Dedifferentiated amniotic fluid mesenchymal stem cell (primary cell): ENCODE measurements around the gene GNG7.
"Not testable (repeated sequence)": the region's sequence is repeated elsewhere in the genome, so short reads cannot be mapped to it uniquely, and the experiment has no call there.

Experiments
- DNase-seq: peaks from one replicate; pipeline ENCODE4 v3.0.0-alpha.2; 2016; ENCODE audit errors: extremely low spot score

The GNG7 gene

DNA sequence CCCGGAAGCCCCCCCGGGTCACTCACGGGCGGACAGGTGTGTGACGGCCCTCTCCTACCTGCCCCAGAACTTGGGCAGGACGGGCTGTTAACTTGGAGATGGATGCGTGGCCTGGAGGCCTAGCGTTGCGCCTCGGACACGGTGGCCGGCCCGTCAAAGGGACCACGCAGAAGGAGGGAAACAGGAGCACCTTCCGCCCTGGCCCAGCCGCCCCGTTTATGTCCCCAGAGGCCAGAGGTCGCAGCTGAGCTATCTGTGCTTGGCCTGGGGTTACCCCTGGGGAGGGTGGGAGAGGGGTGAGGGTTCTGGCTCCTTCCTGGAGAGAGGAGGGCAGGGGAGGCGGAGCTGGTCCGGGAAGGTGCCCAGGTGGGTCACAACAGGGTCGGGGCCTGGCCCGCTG lies 190.9 kb downstream of the GNG7 start:
- DNase-seq: no peak

GRCh38 chr19:2509096-2509495 lies 193.4 kb downstream of the GNG7 start:
- no peak for DNase-seq

DNA sequence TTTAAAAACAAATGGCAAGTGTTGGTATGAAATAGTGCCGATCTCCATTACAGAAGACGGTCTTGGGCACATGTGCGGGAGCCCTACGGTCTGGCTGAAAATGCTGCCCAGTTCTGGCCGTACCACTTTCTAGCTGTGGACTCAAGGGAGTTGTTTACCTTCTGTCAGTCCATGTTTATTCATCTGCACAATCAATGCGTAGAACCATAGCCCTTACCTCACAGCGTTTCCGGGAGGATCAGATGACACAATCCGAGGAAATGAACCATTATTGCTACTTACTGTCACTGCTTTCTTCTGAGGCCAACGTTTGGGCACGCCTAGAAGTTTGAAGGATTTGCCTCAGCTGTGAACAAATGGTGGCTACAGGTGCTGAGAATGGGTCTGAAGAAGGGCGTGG lies 195.4 kb downstream of the GNG7 start:
- peak; percentile 47 for DNase-seq

DNA sequence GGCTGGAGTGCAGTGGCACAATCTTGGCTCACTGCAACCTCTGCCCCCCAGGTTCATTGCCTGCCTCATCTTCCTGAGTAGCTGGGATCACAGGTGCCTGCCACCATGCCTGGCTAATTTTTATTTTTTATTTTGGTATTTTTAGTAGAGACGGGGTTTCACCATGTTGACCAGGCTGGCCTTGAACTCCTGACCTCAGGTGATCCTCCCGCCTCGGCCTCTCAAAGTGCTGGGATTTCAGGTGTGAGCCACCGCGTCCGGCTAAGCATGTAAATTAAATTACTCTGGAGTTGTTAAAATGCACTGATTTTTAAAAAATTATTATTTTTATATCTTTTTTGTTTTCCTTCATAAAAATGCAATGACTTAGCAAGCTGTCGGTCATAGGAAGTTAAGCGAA lies 195.8 kb downstream of the GNG7 start:
- not testable (repeated sequence) for DNase-seq

- peak; percentile 80 for DNase-seq
Measured at GRCh38 chr19:2503521-2504109, 198.9 kb downstream of the GNG7 start.

GRCh38 chr19:2500841-2501261 lies 201.6 kb downstream of the GNG7 start:
- DNase-seq: no peak

GRCh38 chr19:2500156-2500555 lies 202.3 kb downstream of the GNG7 start:
- no peak for DNase-seq

GRCh38 chr19:2497186-2497585 lies 205.3 kb downstream of the GNG7 start:
- no peak for DNase-seq

DNA sequence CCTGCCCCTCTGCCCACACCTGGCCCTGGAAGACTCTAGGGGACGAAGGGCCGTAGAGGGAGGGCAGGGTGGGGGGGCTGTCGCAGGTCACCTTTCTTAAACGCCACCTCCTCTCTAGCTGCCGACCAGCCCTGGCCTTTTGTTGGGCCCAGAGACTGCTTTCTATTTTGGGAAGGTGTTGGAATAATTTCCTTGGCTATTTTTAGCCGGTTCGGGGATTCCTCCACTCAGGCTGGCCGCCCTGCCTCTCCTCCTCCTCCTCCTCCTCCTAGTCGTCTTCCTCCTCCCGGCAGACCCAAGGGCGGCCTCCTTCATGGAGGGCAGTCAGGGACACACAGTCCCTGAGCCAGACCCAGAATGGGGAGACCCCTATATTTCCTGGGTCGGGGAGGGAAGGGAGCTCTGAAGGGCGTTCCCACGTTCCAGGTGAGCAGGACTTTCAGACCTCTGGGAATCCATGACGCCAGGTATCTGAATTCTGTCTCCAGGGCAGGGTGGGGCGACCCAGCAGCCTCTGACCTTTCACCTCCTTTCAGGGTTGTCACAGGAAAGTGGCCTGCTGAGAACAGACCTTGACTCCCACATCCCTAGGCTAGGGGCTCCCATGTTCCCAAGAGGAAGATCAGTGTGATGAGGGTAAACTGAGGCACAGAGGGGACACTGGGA lies 206.7 kb downstream of the GNG7 start:
- no peak for DNase-seq

GRCh38 chr19:2495130-2495641 lies 207.3 kb downstream of the GNG7 start:
- peak; percentile 81 for DNase-seq

DNA sequence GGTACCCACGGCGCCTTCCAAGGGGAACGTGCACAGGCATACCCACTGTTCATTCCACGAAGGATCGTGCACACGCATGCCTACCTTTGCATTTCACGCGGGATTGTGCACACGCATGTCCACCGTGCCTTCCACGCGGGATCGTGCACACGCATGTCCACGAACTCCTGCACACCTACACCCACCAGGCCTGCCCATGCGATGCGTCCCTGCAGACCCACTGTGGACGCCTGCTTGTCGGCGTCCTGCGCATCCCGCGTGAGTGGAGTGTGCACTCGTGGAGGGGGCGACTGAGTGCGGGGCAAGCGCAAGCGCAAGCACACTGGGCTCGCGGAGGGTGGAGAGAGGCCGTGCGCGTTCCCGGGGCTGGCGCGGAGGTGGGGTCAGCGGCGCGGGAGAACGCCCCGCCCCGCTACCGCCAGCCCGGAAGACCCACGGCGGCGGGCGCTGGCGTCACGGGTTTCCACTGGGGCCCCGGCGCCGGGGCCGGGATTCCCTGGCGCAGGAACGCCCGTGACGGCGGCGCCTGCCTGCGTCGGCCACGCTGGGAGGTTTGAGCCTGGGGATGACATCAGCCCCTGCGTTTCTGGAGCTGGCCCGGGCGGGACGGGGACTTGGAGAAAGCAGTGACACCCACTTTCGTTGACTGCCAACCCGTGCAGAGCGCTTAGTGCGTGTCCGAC lies 207.9 kb downstream of the GNG7 start:
- peak; percentile 76 for DNase-seq

- no peak for DNase-seq
Measured at GRCh38 chr19:2494084-2494446, 208.4 kb downstream of the GNG7 start.

- not testable (repeated sequence) for DNase-seq
Measured at GRCh38 chr19:2493448-2493847, 209.0 kb downstream of the GNG7 start.

DNA sequence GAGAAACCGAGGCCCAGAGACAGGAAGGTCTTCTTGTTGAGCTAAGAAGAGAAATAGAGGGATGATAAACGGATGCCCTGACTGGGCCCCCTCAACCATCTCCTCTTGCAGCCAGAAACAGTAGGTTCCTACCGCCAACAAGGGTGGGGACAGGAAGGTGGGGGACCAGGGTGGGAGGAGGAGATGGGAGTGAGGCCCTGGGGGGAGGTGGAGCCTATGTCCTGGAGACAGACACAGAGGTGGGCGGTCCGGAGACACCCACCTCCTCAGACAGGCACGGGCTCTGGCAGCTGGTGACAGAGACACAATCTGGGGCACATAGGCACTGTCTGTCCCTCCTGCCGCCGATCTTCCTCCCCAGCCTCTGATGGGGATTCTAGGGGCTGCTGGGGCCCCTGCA lies 209.6 kb downstream of the GNG7 start:
- DNase-seq: no peak

GRCh38 chr19:2491130-2491801 lies 211.2 kb downstream of the GNG7 start:
- DNase-seq: peak; percentile 69

DNA sequence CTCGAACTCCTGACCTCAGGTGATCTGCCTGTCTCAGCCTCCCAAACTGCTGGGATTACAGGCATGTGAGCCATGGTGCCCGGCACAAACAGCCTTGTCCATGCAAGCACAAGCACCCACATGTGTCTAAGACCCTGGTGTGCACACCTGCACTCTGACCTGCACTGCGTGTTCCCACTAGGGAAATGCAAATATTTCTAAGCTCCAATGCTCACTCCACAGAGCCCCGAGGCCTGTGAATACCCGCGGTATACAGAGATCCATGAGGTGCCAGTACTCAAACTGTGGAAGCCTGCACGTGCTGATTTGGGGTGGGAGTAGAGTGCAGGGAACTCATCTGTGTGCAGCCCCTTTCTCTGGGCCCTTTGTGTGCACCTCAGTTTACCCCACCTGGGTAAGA lies 211.8 kb downstream of the GNG7 start:
- no peak for DNase-seq

DNA sequence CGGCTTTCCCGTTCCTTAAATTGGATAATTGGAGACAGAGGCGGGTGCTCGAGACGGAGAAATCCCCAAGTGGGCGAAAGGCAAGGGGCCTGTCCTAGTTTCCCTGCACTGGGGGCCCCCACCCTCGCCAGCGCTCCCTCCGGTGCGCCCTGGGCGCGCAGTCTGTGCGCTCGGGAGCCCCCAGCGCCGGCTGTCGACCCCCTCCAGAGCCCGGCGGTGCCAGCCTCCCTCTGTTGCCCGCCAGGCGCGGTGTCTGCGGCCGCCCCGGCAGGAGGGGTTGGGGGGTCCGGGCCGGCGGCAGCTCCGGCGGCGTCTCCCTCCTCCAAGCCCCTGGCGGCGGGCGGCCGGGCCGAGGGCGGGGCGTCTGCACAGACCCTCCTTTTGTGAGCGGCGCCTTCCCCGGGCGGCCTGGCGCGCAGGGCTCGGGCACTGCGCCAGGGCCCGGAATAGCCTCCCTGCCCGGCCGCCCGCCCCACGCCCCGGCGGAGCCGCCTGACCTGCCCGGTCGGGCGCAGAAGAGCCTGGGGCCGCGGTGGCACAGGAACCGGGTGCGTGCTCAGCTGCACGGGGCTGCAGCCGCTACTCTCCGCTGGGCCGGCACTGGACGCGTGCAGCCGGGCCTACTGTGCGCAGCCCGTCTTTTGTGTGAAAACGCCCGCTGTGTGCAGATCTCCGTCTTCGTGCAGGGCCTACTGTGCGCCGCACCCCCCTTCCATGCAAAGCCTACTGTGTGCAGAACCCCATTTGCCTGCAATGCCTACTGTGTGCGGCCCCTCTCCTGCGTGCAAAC lies 213.4 kb downstream of the GNG7 start:
- no peak for DNase-seq

GRCh38 chr19:2488405-2488941 lies 214.0 kb downstream of the GNG7 start:
- no peak for DNase-seq

DNA sequence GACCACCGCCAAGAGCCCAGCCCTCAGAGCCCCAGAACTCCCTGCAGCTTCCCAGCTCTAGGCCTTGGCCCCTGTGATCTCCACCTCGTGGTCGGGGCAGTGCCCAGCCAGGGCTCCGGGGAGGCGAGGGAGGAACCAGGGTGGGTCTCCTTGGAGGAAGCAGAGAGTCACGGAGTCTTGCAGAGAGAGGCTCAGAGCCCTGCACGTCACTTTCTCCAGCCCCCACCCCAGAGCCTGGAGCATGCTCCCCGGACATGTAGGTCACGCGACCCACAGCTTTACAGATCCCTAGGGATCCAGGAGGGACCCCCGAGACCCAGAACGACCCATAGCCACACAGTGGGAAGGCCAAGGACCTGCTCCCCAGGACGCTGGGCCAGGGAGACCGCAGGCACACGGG lies 214.7 kb downstream of the GNG7 start:
- no peak for DNase-seq

DNA sequence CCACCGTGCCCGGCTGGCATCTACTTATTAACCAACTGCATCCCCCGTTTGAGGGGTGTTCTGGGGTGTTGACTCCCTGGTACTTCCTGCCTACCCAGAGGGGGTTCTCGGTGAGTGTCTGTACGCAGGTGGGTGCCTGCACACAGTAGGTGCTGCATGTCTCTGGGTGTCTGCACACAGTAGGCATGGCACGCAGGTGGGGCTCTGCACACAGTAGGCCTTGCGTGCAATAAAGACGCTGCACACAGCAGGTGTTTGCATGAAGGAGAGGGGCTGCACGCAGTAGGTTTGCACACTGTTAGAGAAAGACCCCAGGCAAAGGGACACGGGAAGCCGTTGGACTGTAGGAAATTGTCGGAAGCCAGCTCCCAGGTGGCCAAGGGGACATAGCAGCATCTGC lies 215.4 kb downstream of the GNG7 start:
- no peak for DNase-seq

GRCh38 chr19:2485428-2485827 lies 217.1 kb downstream of the GNG7 start:
- DNase-seq: no peak
